ENCODE data around the gene CRYL1.

Gene CRYL1

DNA sequence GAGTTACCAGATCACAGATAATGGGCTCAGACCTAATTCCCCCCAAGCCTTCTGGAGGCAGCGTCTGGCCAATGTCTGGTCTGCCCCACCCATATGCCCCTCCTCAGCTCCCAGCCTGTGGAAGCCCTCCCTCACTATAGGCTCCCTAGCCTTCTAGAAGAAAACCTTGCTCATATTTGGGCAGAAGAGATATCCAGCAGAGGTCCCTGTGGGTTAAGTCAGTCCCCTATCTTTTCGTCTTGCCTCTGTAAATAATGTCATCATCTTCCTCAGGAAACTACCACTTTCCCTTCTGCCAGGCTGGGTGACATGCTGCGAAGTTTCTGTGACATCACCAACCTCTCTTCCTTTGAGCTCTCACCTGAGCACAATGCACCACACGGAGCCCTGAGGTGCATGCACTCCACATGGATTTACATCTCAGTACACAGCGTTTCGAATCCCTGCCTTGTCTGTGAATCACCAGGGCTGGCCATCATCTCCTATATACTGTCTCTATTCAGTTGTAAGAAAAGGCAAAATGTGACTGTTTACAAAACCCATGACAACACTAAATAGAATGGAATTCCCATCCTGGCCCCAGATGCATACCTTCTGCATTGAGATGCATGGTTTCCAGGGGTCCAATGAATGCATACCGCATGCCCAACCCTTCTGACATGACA is 112.8 kb downstream of the CRYL1 start:
- no peak for DNase-seq (ENCODE audit: insufficient read length, low spot score)
- FAIRE-seq, result peak; percentile 52
- TF ChIP-seq POU2F2 (IDR thresholded peaks at IDR 0.05; ENCODE audit: low read depth, low read length) (no peak), TAF1 (IDR thresholded peaks at IDR 0.05; ENCODE audit: low read depth, low read length) (no peak), POLR2A (IDR thresholded peaks at IDR 0.05; ENCODE audit: low read depth, low read length) (no peak), POLR2AphosphoS5 (IDR thresholded peaks at IDR 0.05; ENCODE audit: low read depth, low read length) (no peak), PAX5 (IDR thresholded peaks at IDR 0.05; ENCODE audit: insufficient read depth, low read length, severe bottlenecking) (no peak), SPI1 (IDR thresholded peaks at IDR 0.05; ENCODE audit: low read depth, low read length) (no peak)

DNA sequence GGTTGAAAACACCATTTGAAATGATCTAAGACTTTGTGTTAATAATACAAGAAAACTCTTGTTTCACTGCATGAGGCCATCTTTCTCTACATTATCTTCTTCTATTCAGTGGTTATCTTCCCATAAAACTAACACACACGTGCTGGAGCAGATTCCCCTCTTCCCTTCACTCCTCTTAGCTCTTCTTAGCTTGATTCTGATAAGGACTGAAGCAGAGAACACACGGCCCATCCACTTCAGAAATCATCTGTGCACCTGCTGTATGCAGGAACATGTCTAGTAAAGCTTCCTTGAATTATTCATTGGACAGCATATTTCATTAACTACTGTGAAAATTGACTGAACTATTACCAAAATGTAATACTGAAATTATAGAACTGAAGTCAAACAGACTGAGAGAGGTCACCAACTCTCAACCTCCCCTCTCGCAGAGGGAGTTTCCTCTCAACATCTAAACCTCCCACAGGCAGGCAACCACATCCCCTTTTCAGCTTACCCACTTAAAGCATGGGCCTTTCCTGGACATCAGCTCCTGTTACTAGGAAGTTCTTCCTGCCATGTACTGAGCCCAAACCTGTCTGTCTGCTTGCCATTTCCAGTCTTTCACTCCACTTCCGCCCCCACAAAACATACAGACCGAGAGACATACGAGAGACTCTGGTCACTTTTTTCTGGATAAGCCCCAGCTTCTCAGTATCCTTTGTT is 113.9 kb downstream of the CRYL1 start:
- TF ChIP-seq SPI1 (IDR thresholded peaks at IDR 0.05; ENCODE audit: low read depth, low read length), result peak; percentile 89
- TF ChIP-seq POLR2AphosphoS5 (IDR thresholded peaks at IDR 0.05; ENCODE audit: low read depth, low read length), result no peak
- DNase-seq (ENCODE audit: insufficient read length, low spot score) (no peak), FAIRE-seq (peak; percentile 81)

DNA sequence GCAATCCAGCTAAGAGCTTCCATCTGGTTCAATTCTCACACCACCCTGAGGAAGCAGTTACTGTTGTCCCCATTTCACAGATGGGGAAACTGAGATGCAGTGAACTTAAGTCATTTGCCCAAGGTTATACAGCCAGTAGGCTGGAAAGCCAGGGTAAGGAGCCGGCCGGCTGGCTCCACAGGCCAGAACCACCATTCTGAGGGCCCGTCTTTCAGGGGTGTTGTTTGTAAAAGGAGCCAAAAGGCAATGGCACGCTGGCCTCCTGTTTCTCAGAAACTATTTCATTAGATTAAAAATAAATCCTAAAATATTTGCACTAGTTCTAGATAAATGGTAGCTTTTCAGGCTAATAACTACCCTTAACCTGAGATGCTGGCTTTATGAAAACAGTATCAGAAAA is 114.9 kb downstream of the CRYL1 start:
- TF ChIP-seq POU2F2 (IDR thresholded peaks at IDR 0.05; ENCODE audit: low read depth, low read length), result no peak
- TF ChIP-seq SPI1 (IDR thresholded peaks at IDR 0.05; ENCODE audit: low read depth, low read length), result no peak
- no peak for TF ChIP-seq PAX5 (IDR thresholded peaks at IDR 0.05; ENCODE audit: insufficient read depth, low read length, severe bottlenecking)
- no peak for TF ChIP-seq POLR2A (IDR thresholded peaks at IDR 0.05; ENCODE audit: low read depth, low read length)
- no peak for TF ChIP-seq POLR2AphosphoS5 (IDR thresholded peaks at IDR 0.05; ENCODE audit: low read depth, low read length)
- no peak for TF ChIP-seq TAF1 (IDR thresholded peaks at IDR 0.05; ENCODE audit: low read depth, low read length)
- FAIRE-seq (no peak), DNase-seq (ENCODE audit: insufficient read length, low spot score) (no peak)

DNA sequence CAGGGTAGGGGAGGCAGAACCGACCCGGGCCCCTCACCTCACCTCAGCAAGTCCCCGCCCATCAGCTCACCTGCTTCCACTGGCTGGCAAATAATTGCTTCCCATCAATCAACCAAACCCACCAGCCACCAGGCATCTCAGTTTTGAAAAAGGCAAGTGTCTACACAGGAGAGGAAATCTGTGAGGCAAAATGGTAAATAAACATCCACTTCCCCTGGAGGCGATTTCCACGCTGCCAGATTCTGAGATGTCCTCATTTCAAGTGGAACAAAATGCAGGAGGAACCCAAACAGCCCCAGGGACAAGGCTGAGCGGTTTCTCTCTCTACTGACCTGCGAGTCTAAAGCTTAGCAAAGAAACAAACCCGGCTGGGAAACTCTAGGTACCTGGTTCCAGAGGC is 117.5 kb downstream of the CRYL1 start:
- no peak for TF ChIP-seq POLR2AphosphoS5 (IDR thresholded peaks at IDR 0.05; ENCODE audit: low read depth, low read length)
- TF ChIP-seq PAX5 (IDR thresholded peaks at IDR 0.05; ENCODE audit: insufficient read depth, low read length, severe bottlenecking), result no peak
- no peak for TF ChIP-seq POU2F2 (IDR thresholded peaks at IDR 0.05; ENCODE audit: low read depth, low read length)
- no peak for TF ChIP-seq POLR2A (IDR thresholded peaks at IDR 0.05; ENCODE audit: low read depth, low read length)
- no peak for TF ChIP-seq TAF1 (IDR thresholded peaks at IDR 0.05; ENCODE audit: low read depth, low read length)
- TF ChIP-seq SPI1 (IDR thresholded peaks at IDR 0.05; ENCODE audit: low read depth, low read length), result no peak
- DNase-seq (ENCODE audit: insufficient read length, low spot score) (no peak), FAIRE-seq (no peak)

DNA sequence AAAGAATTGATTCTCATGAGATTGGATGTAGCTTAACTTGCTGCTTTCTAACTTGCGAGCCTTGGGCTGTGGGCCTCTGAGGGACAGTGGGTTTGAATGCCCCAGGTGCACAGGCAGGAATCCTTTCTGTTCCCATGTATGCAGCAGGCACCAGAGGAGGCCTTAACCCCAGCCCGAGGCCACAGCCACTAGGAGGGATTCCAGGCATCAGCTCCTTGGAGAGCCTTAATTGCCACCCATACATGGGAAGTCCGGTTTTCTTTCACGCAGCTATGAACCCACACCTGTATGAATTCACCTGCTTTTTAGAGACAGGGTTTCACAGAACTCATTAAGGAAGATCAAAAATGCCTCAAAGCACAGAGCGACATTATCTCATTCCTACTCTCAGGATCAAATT is 117.9 kb downstream of the CRYL1 start:
- no peak for TF ChIP-seq POLR2A (IDR thresholded peaks at IDR 0.05; ENCODE audit: low read depth, low read length)
- TF ChIP-seq SPI1 (IDR thresholded peaks at IDR 0.05; ENCODE audit: low read depth, low read length), result no peak
- TF ChIP-seq POU2F2 (IDR thresholded peaks at IDR 0.05; ENCODE audit: low read depth, low read length), result no peak
- no peak for FAIRE-seq
- DNase-seq (ENCODE audit: insufficient read length, low spot score), result no peak

DNA sequence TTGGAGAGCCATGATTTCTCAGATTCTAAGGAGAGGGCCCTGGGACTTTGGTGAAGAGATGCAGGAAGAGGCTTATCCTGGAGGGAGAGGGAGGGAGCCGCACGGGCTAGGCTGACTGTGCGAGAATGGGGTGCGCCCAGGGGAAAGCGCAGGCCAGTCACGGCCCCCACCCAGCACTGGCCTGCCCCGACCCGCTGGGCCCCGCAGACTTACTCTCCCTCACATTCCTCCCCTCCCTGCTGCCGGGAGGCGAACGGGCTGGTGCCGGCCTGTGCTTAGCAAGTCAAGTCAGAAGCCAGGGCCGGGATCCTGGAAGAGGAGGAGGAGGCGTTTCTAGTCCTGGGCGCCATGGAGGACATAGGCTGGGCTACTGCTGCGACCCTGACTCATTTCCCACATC is 120.0 kb downstream of the CRYL1 start:
- no peak for TF ChIP-seq PAX5 (IDR thresholded peaks at IDR 0.05; ENCODE audit: insufficient read depth, low read length, severe bottlenecking)
- DNase-seq (ENCODE audit: insufficient read length, low spot score) (no peak), FAIRE-seq (no peak)

DNA sequence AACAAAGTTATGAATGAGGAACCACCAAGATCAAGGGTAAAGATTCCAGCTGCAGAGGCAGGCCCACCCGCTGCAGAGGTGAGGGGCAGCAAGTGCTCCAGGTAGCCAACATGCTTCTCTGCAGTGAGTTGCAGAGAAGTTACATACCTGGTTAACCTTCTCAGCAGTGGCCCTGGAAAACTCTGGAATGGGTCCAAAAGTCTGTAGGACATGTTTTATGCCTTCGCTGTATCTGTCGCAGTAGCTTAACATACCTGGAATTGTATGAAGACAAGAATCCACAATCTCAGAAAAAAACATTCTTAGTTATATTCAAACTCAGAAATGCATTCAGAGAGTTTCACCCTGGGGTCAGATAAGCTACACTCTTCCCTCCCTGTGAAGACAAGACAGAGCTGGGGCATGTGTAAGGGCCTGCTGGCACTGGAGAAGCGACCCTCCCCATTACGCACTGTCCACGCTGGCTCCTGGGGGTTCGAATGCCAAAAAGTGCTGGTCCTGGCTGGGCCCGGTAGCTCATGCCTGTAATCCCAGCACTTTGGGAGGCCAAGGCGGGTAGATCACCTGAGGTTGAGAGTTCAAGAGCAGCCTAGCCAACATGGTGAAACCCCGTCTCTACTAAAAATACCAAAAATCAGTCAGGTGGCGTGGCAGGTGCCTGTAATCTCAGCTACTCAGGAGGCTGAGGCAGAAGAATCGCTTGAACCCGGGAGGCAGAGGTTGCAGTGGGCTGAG is 121.0 kb downstream of the CRYL1 start:
- FAIRE-seq (no peak), DNase-seq (ENCODE audit: insufficient read length, low spot score) (no peak)
- no peak for TF ChIP-seq SPI1 (IDR thresholded peaks at IDR 0.05; ENCODE audit: low read depth, low read length)
- TF ChIP-seq TAF1 (IDR thresholded peaks at IDR 0.05; ENCODE audit: low read depth, low read length), result no peak
- TF ChIP-seq POU2F2 (IDR thresholded peaks at IDR 0.05; ENCODE audit: low read depth, low read length), result no peak
- TF ChIP-seq POLR2AphosphoS5 (IDR thresholded peaks at IDR 0.05; ENCODE audit: low read depth, low read length), result no peak
- TF ChIP-seq PAX5 (IDR thresholded peaks at IDR 0.05; ENCODE audit: insufficient read depth, low read length, severe bottlenecking), result no peak
- TF ChIP-seq POLR2A (IDR thresholded peaks at IDR 0.05; ENCODE audit: low read depth, low read length), result no peak

DNA sequence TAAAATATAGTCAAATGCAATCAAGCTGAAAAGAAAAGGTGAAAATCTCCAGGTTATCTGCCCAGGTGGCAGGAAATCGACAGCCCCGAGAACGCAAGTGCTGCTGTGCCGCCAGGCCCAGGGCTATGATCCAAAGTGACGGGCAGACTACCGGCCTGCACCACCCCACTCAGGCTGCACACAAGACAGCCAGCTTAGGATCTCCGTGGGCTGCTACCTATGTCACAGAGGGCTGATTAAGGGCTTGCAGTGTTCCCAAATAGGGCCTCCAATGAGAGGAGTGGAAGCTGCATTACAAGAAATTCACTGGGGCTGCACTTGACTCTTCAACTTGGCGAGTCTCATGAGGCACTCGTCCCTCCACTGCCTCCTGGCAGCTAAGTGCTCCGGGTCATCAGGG is 121.8 kb downstream of the CRYL1 start:
- no peak for TF ChIP-seq POU2F2 (IDR thresholded peaks at IDR 0.05; ENCODE audit: low read depth, low read length)
- TF ChIP-seq PAX5 (IDR thresholded peaks at IDR 0.05; ENCODE audit: insufficient read depth, low read length, severe bottlenecking), result no peak
- no peak for TF ChIP-seq SPI1 (IDR thresholded peaks at IDR 0.05; ENCODE audit: low read depth, low read length)
- FAIRE-seq (no peak), DNase-seq (ENCODE audit: insufficient read length, low spot score) (no peak)

DNA sequence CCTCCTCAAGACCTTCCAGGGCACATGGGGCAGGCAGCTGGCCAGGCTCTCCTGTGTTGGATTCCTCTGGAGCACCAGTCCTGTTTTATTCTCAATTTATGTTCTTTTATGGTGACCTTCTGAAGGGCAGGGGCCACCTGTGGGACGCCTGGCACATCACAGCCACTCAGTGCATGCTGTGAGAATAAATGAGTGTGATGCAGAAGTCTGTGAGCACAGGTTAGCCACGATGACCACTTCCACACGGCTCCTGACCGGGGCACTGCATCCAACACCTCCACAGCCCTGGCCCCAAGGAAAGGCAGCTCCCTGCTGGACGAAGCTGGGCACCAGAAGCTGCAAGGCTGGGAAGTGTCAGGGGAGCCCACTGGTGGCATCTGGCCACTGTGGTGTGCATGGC is 122.8 kb downstream of the CRYL1 start:
- DNase-seq (ENCODE audit: insufficient read length, low spot score) (no peak), FAIRE-seq (no peak)
- TF ChIP-seq PAX5 (IDR thresholded peaks at IDR 0.05; ENCODE audit: insufficient read depth, low read length, severe bottlenecking) (no peak), POU2F2 (IDR thresholded peaks at IDR 0.05; ENCODE audit: low read depth, low read length) (no peak), SPI1 (IDR thresholded peaks at IDR 0.05; ENCODE audit: low read depth, low read length) (no peak), TAF1 (IDR thresholded peaks at IDR 0.05; ENCODE audit: low read depth, low read length) (no peak), POLR2AphosphoS5 (IDR thresholded peaks at IDR 0.05; ENCODE audit: low read depth, low read length) (no peak), POLR2A (IDR thresholded peaks at IDR 0.05; ENCODE audit: low read depth, low read length) (no peak)
